Measurements from ENCODE around the gene OGDH. TPM values are rescaled to one million over a fixed set of nuclear protein-coding genes. Genes with fewer than 3 reads are reported as not detected.
A peak's percentile ranks its signal among the peaks of the same experiment; 100 is the strongest.

The OGDH gene
- total RNA-seq, 1 donor from 2014 or later = 105 TPM

- DNase-seq (ENCODE audit: low spot score) = no peak
- Mint-ChIP-seq H3K4me1 (ENCODE audit: low read depth) (peaks cover 2% of the 10 kb centered on the region), H3K27me3 (ENCODE audit: low read depth) (no peaks in the 10 kb centered on the region), H3K27ac (no peak overlapping the region), H3K9me3 (peaks cover 19% of the 10 kb centered on the region), H3K4me3 (ENCODE audit: low read depth) (no peak overlapping the region), H3K36me3 (ENCODE audit: low read depth) (peaks cover 71% of the 10 kb centered on the region)
- intact Hi-C loops (cut with micrococcal nuclease) = no loop called here
These were observed 47.9 kb downstream of the OGDH start for GRCh38 chr7:44654255-44654796.

DNA sequence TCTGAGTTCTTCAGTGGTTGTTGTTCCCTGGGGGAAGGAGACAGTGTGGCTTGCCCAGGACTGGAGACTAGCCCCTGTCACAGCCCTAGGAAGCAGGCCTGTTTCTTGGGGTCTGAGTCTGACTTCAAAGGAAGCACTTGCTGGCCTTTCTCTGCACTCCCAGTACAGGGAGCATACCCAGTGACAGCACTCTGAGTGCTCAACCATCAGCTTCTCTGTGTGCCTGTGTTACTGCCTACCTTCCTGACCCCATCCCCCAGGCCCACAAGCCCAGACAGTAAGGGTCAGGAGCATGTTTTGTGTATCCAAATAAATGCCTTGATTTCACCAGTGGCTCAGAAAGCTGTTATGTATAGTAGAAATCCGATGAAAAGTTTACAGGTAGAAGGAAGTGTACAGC is 48.9 kb downstream of the OGDH start:
- Mint-ChIP-seq H3K27ac (no peak overlapping the region), H3K4me3 (ENCODE audit: low read depth) (no peak overlapping the region), H3K27me3 (ENCODE audit: low read depth) (no peaks in the 10 kb centered on the region), H3K9me3 (peaks cover 27% of the 10 kb centered on the region), H3K4me1 (ENCODE audit: low read depth) (peaks cover 2% of the 10 kb centered on the region), H3K36me3 (ENCODE audit: low read depth) (peaks cover 72% of the 10 kb centered on the region)
- no peak for DNase-seq (ENCODE audit: low spot score)
- intact Hi-C loops (cut with micrococcal nuclease) = no loop called here

DNA sequence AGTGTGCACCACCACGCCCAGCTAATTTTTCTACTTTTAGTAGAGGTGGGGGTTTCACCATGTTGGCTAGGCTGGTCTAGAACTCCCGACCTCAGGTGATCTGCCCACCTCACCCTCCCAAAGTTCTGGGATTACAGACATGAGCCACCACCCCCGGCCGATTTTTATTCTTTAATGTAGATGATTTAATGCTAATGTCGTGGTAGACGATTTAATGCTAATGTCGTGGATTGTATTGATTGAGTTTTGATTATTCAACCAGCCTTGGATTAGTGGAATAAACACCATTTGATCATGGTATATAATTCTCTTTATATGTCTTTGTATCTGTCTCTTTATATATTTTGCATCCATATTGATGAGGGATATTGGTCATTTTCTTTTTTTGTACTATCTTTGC is 52.6 kb downstream of the OGDH start:
- peaks cover 84% of the 10 kb centered on the region for H3K36me3 Mint-ChIP-seq (ENCODE audit: low read depth)
- peaks cover 2% of the 10 kb centered on the region for H3K4me1 Mint-ChIP-seq (ENCODE audit: low read depth)
- H3K4me3 Mint-ChIP-seq (ENCODE audit: low read depth) = no peak overlapping the region
- intact Hi-C loops (cut with micrococcal nuclease) = no loop called here
- no peak for DNase-seq (ENCODE audit: low spot score)
- H3K27me3 Mint-ChIP-seq (ENCODE audit: low read depth) = no peaks in the 10 kb centered on the region
- no peak overlapping the region for H3K27ac Mint-ChIP-seq
- peaks cover 37% of the 10 kb centered on the region for H3K9me3 Mint-ChIP-seq

DNA sequence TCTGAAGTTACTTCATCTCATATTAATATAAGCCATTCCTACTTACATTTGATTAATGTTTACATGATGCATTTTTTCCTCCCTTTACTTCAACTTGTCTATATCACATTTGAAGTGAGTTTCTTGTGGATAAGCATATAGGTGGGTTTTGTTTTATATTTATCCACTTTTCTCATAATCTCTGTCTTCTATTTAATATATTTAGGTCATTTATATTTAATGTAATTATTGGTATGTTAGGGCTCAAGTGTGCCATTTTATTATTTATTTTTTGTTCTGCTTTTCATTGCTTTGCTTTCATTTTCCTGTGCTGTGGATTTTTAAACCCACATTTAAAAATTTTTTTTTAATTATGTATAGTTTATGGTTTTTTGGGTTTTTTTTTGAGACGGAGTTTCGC is 54.8 kb downstream of the OGDH start:
- H3K27me3 Mint-ChIP-seq (ENCODE audit: low read depth) = no peaks in the 10 kb centered on the region
- DNase-seq (ENCODE audit: low spot score) = no peak
- no peak overlapping the region for H3K27ac Mint-ChIP-seq
- H3K9me3 Mint-ChIP-seq = peaks cover 37% of the 10 kb centered on the region
- H3K4me3 Mint-ChIP-seq (ENCODE audit: low read depth) = no peak overlapping the region
- H3K4me1 Mint-ChIP-seq (ENCODE audit: low read depth) = peaks cover 2% of the 10 kb centered on the region
- intact Hi-C loops (cut with micrococcal nuclease) = no loop called here
- H3K36me3 Mint-ChIP-seq (ENCODE audit: low read depth) = peaks cover 83% of the 10 kb centered on the region

DNA sequence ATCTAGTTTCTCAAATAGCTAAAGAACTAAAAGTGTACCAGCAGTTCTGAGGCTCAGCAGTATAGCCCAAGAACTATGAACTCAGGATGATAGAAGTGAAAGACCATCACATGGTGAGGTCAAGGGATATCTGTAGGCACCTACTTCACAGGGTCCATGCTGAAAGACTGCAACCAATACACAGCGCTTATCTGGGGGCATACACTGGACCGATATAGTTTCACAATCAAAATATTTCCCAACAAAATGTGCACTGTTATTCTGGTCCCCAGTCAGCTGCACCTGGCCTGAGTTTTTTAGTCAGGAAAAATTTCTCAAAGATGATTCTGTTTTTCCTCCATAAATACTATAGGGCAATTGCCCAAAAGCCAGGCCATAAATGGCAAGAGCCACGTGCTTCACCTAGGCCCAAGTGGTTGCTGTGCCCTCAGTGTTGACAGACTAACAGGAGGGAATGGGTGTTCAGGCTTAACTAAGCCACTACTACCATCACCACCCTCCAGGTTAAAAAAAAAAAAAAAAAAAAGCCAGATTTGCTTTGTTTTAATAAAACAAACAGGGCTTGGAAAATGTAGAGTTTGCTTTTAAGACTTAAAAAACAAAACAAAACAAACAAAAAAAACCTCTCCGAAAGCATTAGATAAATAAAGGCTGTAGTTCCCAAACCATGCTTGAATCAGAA is 58.5 kb downstream of the OGDH start:
- no peak overlapping the region for H3K27ac Mint-ChIP-seq
- intact Hi-C loops (cut with micrococcal nuclease) = no loop called here
- peaks cover 4% of the 10 kb centered on the region for H3K4me1 Mint-ChIP-seq (ENCODE audit: low read depth)
- H3K27me3 Mint-ChIP-seq (ENCODE audit: low read depth) = no peaks in the 10 kb centered on the region
- DNase-seq (ENCODE audit: low spot score) = no peak
- H3K4me3 Mint-ChIP-seq (ENCODE audit: low read depth) = no peak overlapping the region
- H3K9me3 Mint-ChIP-seq = peaks cover 12% of the 10 kb centered on the region
- peaks cover 70% of the 10 kb centered on the region for H3K36me3 Mint-ChIP-seq (ENCODE audit: low read depth)

DNA sequence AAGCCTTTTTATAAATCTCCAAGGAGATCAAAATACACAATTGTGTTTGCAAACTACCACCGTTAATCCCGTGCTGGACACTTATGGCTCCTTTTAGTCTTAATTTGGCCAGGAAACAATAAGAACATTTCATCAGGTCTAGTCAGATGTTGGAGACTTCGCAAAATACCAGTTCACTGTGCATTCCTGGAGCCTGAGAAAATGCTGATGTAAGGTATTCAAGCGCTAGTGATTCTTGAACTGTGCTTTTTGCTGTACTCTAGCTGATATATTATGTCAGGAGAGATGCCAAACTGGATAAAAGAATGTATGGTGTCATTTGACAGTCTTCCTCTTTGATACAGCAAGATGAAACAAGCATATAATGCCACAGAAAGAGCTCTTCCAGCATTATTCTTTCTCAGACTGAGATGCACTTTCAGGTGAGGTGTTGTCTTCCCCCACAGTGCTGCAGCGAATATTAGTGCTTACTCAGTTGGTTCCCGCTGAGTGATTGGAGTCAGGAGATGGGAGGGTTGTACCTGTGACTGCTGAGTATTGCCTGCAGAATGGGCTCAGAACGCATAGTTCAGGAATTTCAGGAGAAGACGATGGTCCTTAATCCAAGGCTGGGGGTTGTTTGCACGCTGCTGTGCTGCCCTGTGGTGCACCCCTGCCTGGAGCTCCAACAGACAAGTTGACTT is 59.2 kb downstream of the OGDH start:
- DNase-seq (ENCODE audit: low spot score) = no peak
- H3K27ac Mint-ChIP-seq = no peak overlapping the region
- H3K9me3 Mint-ChIP-seq = peaks cover 6% of the 10 kb centered on the region
- H3K36me3 Mint-ChIP-seq (ENCODE audit: low read depth) = peaks cover 66% of the 10 kb centered on the region
- intact Hi-C loops (cut with micrococcal nuclease) = no loop called here
- H3K4me1 Mint-ChIP-seq (ENCODE audit: low read depth) = peaks cover 4% of the 10 kb centered on the region
- H3K4me3 Mint-ChIP-seq (ENCODE audit: low read depth) = no peak overlapping the region
- H3K27me3 Mint-ChIP-seq (ENCODE audit: low read depth) = no peaks in the 10 kb centered on the region

- H3K36me3 Mint-ChIP-seq (ENCODE audit: low read depth) = peaks cover 61% of the 10 kb centered on the region
These were observed 60.1 kb downstream of the OGDH start for GRCh38 chr7:44666566-44666965.

DNA sequence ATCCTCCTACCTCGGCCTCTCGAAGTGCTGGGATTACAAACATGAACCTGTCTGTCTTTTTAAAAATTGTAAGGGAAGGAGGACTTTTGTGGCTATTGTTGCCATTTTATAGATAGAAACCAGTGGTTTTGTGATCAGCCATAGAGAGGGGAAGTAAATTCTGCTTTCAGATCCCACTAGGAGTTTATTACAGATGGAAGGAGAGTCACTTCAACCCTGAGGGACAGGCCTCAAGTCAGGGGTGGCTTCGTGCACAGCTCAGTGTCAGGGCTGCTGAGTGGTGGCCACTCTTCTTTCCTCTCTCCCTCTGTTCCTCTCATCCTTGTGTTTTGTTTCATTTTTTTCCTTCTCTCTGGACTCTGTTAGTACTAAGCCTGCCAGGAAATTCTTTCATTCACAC is 60.8 kb downstream of the OGDH start:
- H3K27me3 Mint-ChIP-seq (ENCODE audit: low read depth) = no peaks in the 10 kb centered on the region

More at GRCh38 chr7:44666566-44666965, 60.1 kb downstream of the OGDH start:
- H3K27ac Mint-ChIP-seq = no peak overlapping the region
- no peaks in the 10 kb centered on the region for H3K9me3 Mint-ChIP-seq
- intact Hi-C loops (cut with micrococcal nuclease) = no loop called here
- H3K27me3 Mint-ChIP-seq (ENCODE audit: low read depth) = no peaks in the 10 kb centered on the region
- no peak for DNase-seq (ENCODE audit: low spot score)
- peaks cover 4% of the 10 kb centered on the region for H3K4me1 Mint-ChIP-seq (ENCODE audit: low read depth)
- H3K4me3 Mint-ChIP-seq (ENCODE audit: low read depth) = no peak overlapping the region

GRCh38 chr7:44671069-44671468 is 64.6 kb downstream of the OGDH start:
- no peak overlapping the region for H3K4me3 Mint-ChIP-seq (ENCODE audit: low read depth)
- H3K36me3 Mint-ChIP-seq (ENCODE audit: low read depth) = peaks cover 52% of the 10 kb centered on the region
- H3K27me3 Mint-ChIP-seq (ENCODE audit: low read depth) = no peaks in the 10 kb centered on the region
- no peaks in the 10 kb centered on the region for H3K9me3 Mint-ChIP-seq
- H3K4me1 Mint-ChIP-seq (ENCODE audit: low read depth) = peaks cover 4% of the 10 kb centered on the region
- no peak for DNase-seq (ENCODE audit: low spot score)
- H3K27ac Mint-ChIP-seq = no peak overlapping the region
- intact Hi-C loops (cut with micrococcal nuclease) = no loop called here

More for the DNA sequence above, 60.8 kb downstream of the OGDH start:
- Mint-ChIP-seq H3K9me3 (no peaks in the 10 kb centered on the region), H3K4me1 (ENCODE audit: low read depth) (peaks cover 4% of the 10 kb centered on the region), H3K36me3 (ENCODE audit: low read depth) (peaks cover 58% of the 10 kb centered on the region), H3K27ac (no peak overlapping the region), H3K4me3 (ENCODE audit: low read depth) (no peak overlapping the region)
- no peak for DNase-seq (ENCODE audit: low spot score)
- intact Hi-C loops (cut with micrococcal nuclease) = no loop called here

- H3K27ac Mint-ChIP-seq = peak overlapping the region; percentile 5
- H3K9me3 Mint-ChIP-seq = no peaks in the 10 kb centered on the region
- no peaks in the 10 kb centered on the region for H3K4me1 Mint-ChIP-seq (ENCODE audit: low read depth)
- no peak for DNase-seq (ENCODE audit: low spot score)
- no peaks in the 10 kb centered on the region for H3K27me3 Mint-ChIP-seq (ENCODE audit: low read depth)
- H3K4me3 Mint-ChIP-seq (ENCODE audit: low read depth) = no peak overlapping the region
- intact Hi-C loops (cut with micrococcal nuclease) = no loop called here
- peaks cover 45% of the 10 kb centered on the region for H3K36me3 Mint-ChIP-seq (ENCODE audit: low read depth)
These were observed 66.9 kb downstream of the OGDH start for GRCh38 chr7:44673324-44673723.

- no peak for DNase-seq (ENCODE audit: low spot score)
- intact Hi-C loops (cut with micrococcal nuclease) = no loop called here
- Mint-ChIP-seq H3K4me1 (ENCODE audit: low read depth) (no peaks in the 10 kb centered on the region), H3K4me3 (ENCODE audit: low read depth) (no peak overlapping the region), H3K27ac (peak overlapping the region; percentile 5), H3K36me3 (ENCODE audit: low read depth) (peaks cover 49% of the 10 kb centered on the region), H3K9me3 (no peaks in the 10 kb centered on the region), H3K27me3 (ENCODE audit: low read depth) (no peaks in the 10 kb centered on the region)
These were observed 67.3 kb downstream of the OGDH start for GRCh38 chr7:44673771-44674170.

- H3K36me3 Mint-ChIP-seq (ENCODE audit: low read depth) = peaks cover 49% of the 10 kb centered on the region
These were observed 68.0 kb downstream of the OGDH start for GRCh38 chr7:44674381-44674780.

GRCh38 chr7:44676776-44677175 is 70.3 kb downstream of the OGDH start:
- H3K9me3 Mint-ChIP-seq = no peaks in the 10 kb centered on the region
- no peaks in the 10 kb centered on the region for H3K27me3 Mint-ChIP-seq (ENCODE audit: low read depth)
- H3K36me3 Mint-ChIP-seq (ENCODE audit: low read depth) = peaks cover 41% of the 10 kb centered on the region
- H3K27ac Mint-ChIP-seq = no peak overlapping the region
- H3K4me1 Mint-ChIP-seq (ENCODE audit: low read depth) = no peaks in the 10 kb centered on the region
- intact Hi-C loops (cut with micrococcal nuclease) = no loop called here
- H3K4me3 Mint-ChIP-seq (ENCODE audit: low read depth) = no peak overlapping the region
- DNase-seq (ENCODE audit: low spot score) = no peak

More at GRCh38 chr7:44674381-44674780, 68.0 kb downstream of the OGDH start:
- DNase-seq (ENCODE audit: low spot score) = no peak
- intact Hi-C loops (cut with micrococcal nuclease) = no loop called here
- H3K9me3 Mint-ChIP-seq = no peaks in the 10 kb centered on the region
- H3K27me3 Mint-ChIP-seq (ENCODE audit: low read depth) = no peaks in the 10 kb centered on the region
- no peak overlapping the region for H3K4me3 Mint-ChIP-seq (ENCODE audit: low read depth)
- H3K27ac Mint-ChIP-seq = no peak overlapping the region
- no peaks in the 10 kb centered on the region for H3K4me1 Mint-ChIP-seq (ENCODE audit: low read depth)

All from activated T-helper 2 cell treated with anti-CD3 and anti-CD28 coated beads, Interferon-gamma antibody, Interleukin-2, Interleukin-4, amounts not matched to agents 10 μg/mL and 5 μg/mL and 100 μg/mL, durations not matched to agents 14 hours and 24 hours and 36 hours (primary cell).